Fibroblast of lung (primary cell): Measurements from ENCODE around the gene CFAP299. TPM values are rescaled to one million over a fixed set of nuclear protein-coding genes. Genes with fewer than 3 reads are reported as not detected.

ENCODE experiments used
- DNase-seq, 2 donors: peaks; one replicate each; pipeline versions ENCODE4 v3.0.0 to v3.0.0-alpha.2; 2010; ENCODE audit warnings: low read depth in 2 of 2
- H2AFZ ChIP-seq: 2 replicates; pipeline ENCODE4 v1.5.1; 2012; ENCODE audit warnings: low read length, control low read depth, inconsistent platforms
- H3K27ac ChIP-seq: 2 replicates; pipeline ENCODE4 v1.5.1; 2011; ENCODE audit warnings: low read length, control low read depth; ENCODE audit not compliant: insufficient read depth
- H3K27me3 ChIP-seq: 2 replicates; pipeline ENCODE4 v1.5.1; 2011; ENCODE audit warnings: mild to moderate bottlenecking, low read length; ENCODE audit not compliant: control insufficient read depth, insufficient read depth
- H3K36me3 ChIP-seq: 2 replicates; pipeline ENCODE4 v1.5.1; 2011; ENCODE audit warnings: low read length; ENCODE audit not compliant: control insufficient read depth, insufficient read depth
- H3K4me1 ChIP-seq: 2 replicates; pipeline ENCODE4 v1.5.1; 2011; ENCODE audit warnings: low read length; ENCODE audit not compliant: control insufficient read depth, insufficient read depth; ENCODE audit errors: extremely low read depth
- H3K4me2 ChIP-seq: 2 replicates; pipeline ENCODE4 v1.5.1; 2011; ENCODE audit warnings: low read length, control low read depth; ENCODE audit not compliant: insufficient read depth; ENCODE audit errors: extremely low read depth
- H3K4me3 ChIP-seq, 4 experiments: fragments of 200-600 bp in 1 of 4; sonication (generic) in 1 of 4; replicated peaks in 1 of 4; 2 replicates each; pipeline ENCODE4 v1.5.1; 2011 to 2016; ENCODE audit warnings: low read length in 4 of 4, low read depth in 3 of 4, mild to moderate bottlenecking in 3 of 4, control low read depth in 2 of 4, inconsistent platforms in 1 of 4, mixed read lengths in 1 of 4; ENCODE audit not compliant: insufficient read depth in 1 of 4; ENCODE audit errors: control extremely low read depth in 1 of 4
- H3K79me2 ChIP-seq: 2 replicates; pipeline ENCODE4 v1.5.1; 2012; ENCODE audit warnings: mild to moderate bottlenecking, low read length, inconsistent platforms; ENCODE audit not compliant: control insufficient read depth, insufficient read depth
- H3K9ac ChIP-seq: 2 replicates; pipeline ENCODE4 v1.5.1; 2011; ENCODE audit warnings: mild to moderate bottlenecking, low read length, control low read depth; ENCODE audit not compliant: insufficient read depth
- H3K9me3 ChIP-seq: 2 replicates; pipeline ENCODE4 v1.5.1; 2012; ENCODE audit warnings: low read depth, low read length; ENCODE audit not compliant: control insufficient read depth, insufficient read depth
- H4K20me1 ChIP-seq: 2 replicates; pipeline ENCODE4 v1.5.1; 2011; ENCODE audit warnings: low read length; ENCODE audit not compliant: control insufficient read depth, insufficient read depth; ENCODE audit errors: extremely low read depth
- EZH2 ChIP-seq: IDR thresholded peaks from 2 replicates; pipeline ENCODE4 v1.5.1; 2012; ENCODE audit warnings: low read length, control low read depth, mild to moderate bottlenecking; ENCODE audit errors: missing control alignments
- polyA plus RNA-seq, 2 donors: library from polyadenylated mRNA; depleted of rRNA in 1 of 2; stranded (reverse) in 1 of 2; unstranded in 1 of 2; fragments of >200 nt; gene quantifications; 2 replicates each; pipeline ENCODE4 v1.2.1, GENCODE V29; 2011 to 2012; ENCODE audit warnings: missing spikeins in 1 of 2
- total RNA-seq: library from RNA; depleted of rRNA; stranded (reverse); fragments of >200 nt; gene quantifications from 2 replicates; pipeline ENCODE4 v1.2.1, GENCODE V29; 2014
- TF ChIP-seq, protein P1 (sequence below), 2 donors: IDR thresholded peaks in 1 of 2; conservative IDR thresholded peaks in 1 of 2; 1 replicate in 1 of 2; 2 replicates in 1 of 2; pipeline ENCODE4 v1.5.1; 2011 to 2012; ENCODE audit warnings: low read length in 2 of 2, control low read depth in 1 of 2, inconsistent platforms in 1 of 2, low read depth in 1 of 2, mild to moderate bottlenecking in 1 of 2

Gene CFAP299
- total and polyA plus RNA-seq, 2 donors (not counting 1 experiment from before 2014, with no cell fraction given) = 0.79 to 16.2 TPM

DNA sequence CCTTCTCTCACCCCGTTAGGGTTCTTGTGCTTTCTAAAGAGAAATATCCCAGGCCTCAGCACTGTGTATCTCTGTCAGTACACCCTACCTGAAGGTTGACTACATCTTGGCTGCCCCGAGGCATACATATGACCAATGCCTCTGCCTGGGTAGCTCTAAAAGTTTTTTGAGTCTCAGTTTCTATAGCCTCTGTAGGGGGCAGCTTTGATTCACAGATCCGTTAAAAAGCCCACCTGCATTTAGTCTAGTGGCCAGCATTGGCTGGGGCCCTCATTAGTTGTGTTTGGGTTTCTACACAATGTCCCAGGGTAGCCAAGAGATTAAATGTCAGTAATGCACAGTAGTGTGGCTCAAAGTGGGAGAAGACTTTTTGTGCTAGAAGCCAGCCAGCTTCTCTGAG, 151.1 kb downstream of the CFAP299 start:
- no peaks in the 10 kb centered on the region for H3K27me3 ChIP-seq
- H3K4me3 ChIP-seq = no peak overlapping the region
- H3K36me3 ChIP-seq = no peaks in the 10 kb centered on the region
- no peak overlapping the region for H2AFZ ChIP-seq
- H3K4me1 ChIP-seq = no peaks in the 10 kb centered on the region
- no peak overlapping the region for H3K9ac ChIP-seq
- DNase-seq = no peak
- H3K4me2 ChIP-seq = no peak overlapping the region
- H3K79me2 ChIP-seq = no peaks in the 10 kb centered on the region
- no peaks in the 10 kb centered on the region for H3K9me3 ChIP-seq
- no peak overlapping the region for H3K27ac ChIP-seq
- TF ChIP-seq, protein P1, sequence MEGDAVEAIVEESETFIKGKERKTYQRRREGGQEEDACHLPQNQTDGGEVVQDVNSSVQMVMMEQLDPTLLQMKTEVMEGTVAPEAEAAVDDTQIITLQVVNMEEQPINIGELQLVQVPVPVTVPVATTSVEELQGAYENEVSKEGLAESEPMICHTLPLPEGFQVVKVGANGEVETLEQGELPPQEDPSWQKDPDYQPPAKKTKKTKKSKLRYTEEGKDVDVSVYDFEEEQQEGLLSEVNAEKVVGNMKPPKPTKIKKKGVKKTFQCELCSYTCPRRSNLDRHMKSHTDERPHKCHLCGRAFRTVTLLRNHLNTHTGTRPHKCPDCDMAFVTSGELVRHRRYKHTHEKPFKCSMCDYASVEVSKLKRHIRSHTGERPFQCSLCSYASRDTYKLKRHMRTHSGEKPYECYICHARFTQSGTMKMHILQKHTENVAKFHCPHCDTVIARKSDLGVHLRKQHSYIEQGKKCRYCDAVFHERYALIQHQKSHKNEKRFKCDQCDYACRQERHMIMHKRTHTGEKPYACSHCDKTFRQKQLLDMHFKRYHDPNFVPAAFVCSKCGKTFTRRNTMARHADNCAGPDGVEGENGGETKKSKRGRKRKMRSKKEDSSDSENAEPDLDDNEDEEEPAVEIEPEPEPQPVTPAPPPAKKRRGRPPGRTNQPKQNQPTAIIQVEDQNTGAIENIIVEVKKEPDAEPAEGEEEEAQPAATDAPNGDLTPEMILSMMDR (conservative IDR thresholded peaks at IDR 0.05 in 1 of 2, IDR thresholded peaks at IDR 0.05 in 1 of 2; ENCODE audit: low read depth in 1 of 2, low read length in 2 of 2) = no peak
- TF ChIP-seq EZH2 = no peak
- no peaks in the 10 kb centered on the region for H4K20me1 ChIP-seq

DNA sequence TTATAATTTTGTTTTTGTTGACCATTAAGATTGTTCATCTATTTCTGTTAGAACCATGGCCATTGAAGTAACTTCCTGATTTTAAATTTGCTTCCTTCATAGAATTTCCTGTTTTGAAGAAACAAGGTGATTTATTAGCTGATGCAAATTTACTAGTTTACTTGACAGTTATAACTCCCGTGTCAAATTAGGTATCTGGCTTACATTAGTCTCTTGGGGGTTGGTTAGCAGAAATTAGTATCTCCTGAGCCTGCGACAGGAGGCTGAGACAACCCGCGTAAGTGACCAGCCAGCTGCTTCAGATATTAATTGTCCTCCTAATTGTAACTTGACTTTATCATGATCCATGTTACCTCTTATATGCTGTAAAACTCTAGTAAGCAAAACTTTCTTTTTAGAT, 154.3 kb downstream of the CFAP299 start:
- no peaks in the 10 kb centered on the region for H3K27me3 ChIP-seq
- no peaks in the 10 kb centered on the region for H3K79me2 ChIP-seq
- no peaks in the 10 kb centered on the region for H4K20me1 ChIP-seq
- H3K9me3 ChIP-seq = no peaks in the 10 kb centered on the region
- H3K4me3 ChIP-seq = no peak overlapping the region
- no peak overlapping the region for H3K4me2 ChIP-seq
- DNase-seq = no peak
- H2AFZ ChIP-seq = no peak overlapping the region
- TF ChIP-seq, protein P1 (conservative IDR thresholded peaks at IDR 0.05 in 1 of 2, IDR thresholded peaks at IDR 0.05 in 1 of 2; ENCODE audit: low read depth in 1 of 2, low read length in 2 of 2) = no peak
- no peak for TF ChIP-seq EZH2
- no peaks in the 10 kb centered on the region for H3K36me3 ChIP-seq
- no peaks in the 10 kb centered on the region for H3K4me1 ChIP-seq
- H3K27ac ChIP-seq = no peak overlapping the region
- no peak overlapping the region for H3K9ac ChIP-seq

DNA sequence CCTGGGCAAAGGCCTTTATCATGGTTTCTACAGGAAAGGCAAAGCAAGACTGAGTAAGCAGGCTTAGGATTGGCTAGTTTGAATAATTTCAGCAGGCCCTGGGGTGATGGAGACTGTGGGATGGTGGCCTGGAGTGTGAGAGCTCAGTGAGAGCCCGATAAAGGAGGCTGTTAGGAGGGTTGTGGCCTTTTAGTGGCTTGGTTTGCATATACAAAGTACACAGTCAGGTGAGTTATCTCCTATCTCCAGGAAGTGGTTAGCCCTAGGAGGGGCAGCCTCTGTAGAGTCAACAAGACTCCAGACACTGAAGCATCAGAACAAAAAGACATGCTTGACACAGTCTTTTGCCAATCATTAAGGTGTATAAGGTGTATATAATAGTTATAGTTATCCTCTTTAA, 157.2 kb downstream of the CFAP299 start:
- Histone ChIP-seq H3K4me3 (no peak overlapping the region), H3K36me3 (no peaks in the 10 kb centered on the region), H3K4me2 (no peak overlapping the region), H3K79me2 (no peaks in the 10 kb centered on the region), H3K27ac (no peak overlapping the region), H2AFZ (no peak overlapping the region), H4K20me1 (no peaks in the 10 kb centered on the region), H3K4me1 (no peaks in the 10 kb centered on the region), H3K27me3 (no peaks in the 10 kb centered on the region), H3K9me3 (no peaks in the 10 kb centered on the region), H3K9ac (no peak overlapping the region)
- no peak for DNase-seq
- no peak for TF ChIP-seq EZH2
- TF ChIP-seq, protein P1 (conservative IDR thresholded peaks at IDR 0.05 in 1 of 2, IDR thresholded peaks at IDR 0.05 in 1 of 2; ENCODE audit: low read depth in 1 of 2, low read length in 2 of 2) = no peak
